NCI-H146 treated with DMSO at 0.1 percent for 48 hours (cell line): ENCODE data around the gene MRPL38.
"Not testable (repeated sequence)": the region's sequence is repeated elsewhere in the genome, so short reads cannot be mapped to it uniquely, and the experiment has no call there.

Experiments
- DNase-seq: peaks from one replicate; lab custom pipeline; 2025; ENCODE audit not compliant: unreplicated experiment; lab: John Stamatoyannopoulos, UW

MRPL38 gene

DNA sequence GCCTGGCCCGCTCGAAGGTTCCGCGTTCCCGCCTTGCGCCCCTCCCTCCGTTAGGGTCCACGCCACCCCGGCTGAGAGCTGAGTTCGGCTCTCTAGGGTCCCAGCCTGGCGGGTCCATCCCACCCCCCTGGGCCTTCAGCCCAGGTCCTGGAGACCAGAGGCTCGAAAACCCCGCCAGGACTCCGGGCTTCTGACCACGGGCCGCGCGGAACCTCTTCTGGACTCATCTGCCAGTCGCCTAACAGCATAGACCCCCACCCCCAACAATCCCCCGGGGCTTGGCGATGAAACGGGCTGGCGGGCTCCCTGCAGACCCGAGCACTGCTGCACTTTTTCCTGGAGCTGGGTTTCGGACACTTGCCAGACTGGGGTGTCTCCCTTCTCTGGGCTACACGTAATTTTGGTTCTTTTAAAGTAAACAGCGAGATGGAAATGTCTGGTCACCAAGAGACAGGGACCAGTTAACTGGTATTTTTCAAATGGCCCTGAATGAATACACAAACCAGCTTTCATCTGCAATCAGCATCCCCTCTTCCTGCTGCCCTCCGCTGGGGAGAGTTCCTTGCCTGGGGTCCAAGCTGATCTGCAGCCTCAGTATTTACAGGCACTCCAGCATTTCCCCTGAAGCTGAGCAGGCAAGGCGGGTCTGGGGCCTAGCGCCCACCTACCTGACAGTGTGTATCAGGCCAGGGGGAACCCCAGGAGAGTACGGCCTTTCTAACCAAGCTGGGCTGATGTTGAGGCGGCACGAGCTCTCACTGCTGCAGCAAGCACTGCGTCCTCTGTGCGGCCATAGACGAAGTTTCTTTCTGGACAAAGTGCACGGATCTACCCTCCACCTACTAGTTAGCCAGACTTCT, 7.3 kb downstream of the MRPL38 start:
- DNase-seq = no peak

DNA sequence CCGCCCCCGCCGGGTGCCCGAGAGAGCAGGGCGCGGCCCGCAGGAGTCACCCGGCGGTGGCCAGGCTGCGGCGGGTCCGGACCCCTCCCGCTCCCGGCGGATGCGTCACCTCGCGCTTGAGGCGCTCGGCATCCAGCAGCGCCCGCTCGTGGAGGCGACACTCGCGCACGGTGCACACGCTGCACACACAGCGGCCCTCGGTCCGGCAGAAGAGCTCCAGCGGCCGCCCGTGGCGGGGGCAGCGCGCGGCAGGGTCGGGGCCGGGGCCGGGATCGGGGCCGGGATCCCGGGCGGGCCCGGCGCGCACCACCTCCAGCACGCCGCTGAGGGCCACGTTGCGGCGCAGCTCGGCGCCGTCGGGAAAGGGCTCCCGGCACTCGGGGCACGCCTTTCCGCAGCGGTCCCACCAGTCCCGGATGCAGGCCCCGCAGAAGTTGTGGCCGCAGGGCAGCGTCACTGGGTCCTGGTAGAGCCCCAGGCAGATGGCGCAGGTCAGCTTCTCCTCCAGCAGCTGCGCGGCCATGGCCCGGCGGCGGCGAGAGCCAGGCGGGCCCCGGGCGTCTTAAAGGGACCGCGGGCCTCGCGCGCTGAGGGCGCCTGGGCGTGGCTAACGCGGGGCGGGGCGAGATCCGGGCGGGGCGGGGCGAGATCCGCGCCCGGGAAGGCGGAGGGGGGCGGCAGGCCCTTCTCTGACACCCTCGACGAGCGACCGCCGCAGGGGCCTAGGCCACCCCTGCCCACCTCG, 8.1 kb downstream of the MRPL38 start, which contains the start of gene TRIM65:
TSS of gene TRIM65 (minus strand) at position 537 of the 745 bp plus-strand sequence. CDS start at position 523, 14 bp downstream.
- DNase-seq = peak; percentile 46

DNA sequence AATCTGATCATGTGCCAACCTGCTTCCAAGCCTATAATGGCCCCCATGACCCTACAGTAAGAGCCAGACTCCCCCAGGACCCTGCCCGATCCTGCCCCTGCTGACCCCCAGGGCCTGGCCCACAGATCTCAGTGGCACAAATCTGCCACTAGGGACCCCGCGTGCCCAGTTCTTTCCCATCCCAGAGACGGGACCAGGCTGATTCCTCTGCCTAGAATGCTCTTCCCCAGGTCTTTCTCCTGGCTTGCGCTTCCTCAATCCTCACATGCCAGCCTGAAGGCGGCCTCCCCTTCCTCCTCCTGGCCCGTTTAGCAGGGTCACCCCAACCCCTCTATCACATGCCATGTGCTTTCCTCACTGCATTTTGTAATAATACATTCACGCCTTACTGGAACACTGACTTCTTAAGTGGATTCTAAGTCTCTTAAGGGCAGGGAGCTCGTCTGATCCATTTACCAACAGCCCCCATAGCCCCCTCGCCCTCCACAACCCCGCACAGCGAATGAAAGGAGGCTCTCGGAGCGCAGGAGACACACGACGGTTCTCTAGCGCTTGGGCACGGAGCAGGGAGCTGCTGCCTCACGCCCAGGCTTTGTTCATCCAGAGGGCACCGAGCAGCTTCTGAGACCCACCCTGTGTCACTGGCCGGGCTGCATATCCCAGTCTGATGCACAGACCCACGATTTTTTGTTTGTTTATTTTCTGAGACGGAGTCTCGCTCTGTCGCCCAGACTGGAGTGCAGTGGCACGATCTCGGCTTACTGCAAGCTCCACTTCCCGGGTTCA, 9.1 kb downstream of the MRPL38 start:
- DNase-seq = no peak

DNA sequence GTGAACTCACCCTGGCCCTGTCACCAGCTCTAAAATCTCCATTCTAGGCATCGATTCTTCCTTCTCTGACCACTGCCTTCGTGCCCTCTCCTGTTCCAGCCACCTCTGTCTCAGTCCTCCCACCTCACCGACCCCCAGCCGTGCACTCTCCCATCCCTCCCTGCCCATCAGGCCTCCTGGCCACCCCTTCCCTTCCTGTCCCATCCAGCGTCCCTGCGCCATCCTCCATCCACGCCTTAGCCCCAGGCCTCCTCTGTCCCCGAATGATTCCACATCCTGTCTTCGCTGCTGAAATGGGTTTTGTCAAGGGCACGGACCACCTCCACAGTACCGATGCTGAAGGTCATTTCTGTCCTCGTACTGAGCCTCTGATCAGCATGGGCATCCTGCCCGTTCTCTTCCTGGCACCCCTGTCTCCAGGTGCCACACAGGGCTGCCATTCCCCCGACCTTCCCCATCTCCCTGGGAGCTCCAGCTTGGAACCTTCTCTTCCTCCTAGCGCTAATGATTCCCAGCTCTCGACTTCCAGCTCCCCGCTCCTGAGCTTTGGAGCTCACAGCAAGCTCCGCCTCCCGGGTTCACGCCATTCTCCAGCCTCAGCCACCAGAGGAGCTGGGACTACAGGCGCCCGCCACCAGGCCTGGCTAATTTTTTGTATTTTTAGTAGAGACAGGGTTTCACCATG, 10.5 kb downstream of the MRPL38 start:
- DNase-seq = no peak

DNA sequence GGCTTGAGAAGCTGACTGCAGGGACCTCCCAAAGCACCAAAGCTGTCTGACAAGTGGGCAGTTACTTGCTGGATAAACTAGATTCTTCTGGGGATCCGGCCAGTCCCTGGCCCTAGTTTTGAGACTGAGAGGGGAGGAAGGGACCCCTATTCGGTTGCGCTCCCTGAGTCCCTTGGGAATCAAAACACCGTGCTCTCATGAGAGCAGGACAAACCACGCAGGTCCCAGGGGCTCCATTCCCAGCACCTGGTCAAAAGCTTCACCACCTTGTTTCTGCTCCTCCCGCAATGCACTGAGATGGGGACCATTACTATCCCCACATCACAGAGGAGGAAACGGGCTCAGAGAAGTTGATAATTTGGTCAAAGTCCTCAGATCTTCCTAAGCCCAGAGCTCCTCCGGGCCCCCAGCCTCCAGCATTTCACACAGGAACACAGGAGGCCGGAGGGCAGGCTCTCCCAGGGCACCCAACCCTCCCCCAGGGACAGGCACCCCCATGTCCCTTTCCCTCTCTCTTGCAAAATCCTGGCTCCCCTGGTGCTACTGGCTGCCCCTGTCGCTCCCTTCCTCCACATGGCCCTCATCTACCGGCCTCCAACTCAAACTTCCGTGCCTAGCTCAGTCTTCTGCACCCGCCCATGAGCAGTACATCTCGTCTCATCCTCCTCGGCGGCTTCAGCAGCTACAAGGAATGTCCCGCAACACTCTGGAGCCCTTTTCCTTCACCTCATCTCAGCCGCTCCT, 11.2 kb downstream of the MRPL38 start:
- no peak for DNase-seq

DNA sequence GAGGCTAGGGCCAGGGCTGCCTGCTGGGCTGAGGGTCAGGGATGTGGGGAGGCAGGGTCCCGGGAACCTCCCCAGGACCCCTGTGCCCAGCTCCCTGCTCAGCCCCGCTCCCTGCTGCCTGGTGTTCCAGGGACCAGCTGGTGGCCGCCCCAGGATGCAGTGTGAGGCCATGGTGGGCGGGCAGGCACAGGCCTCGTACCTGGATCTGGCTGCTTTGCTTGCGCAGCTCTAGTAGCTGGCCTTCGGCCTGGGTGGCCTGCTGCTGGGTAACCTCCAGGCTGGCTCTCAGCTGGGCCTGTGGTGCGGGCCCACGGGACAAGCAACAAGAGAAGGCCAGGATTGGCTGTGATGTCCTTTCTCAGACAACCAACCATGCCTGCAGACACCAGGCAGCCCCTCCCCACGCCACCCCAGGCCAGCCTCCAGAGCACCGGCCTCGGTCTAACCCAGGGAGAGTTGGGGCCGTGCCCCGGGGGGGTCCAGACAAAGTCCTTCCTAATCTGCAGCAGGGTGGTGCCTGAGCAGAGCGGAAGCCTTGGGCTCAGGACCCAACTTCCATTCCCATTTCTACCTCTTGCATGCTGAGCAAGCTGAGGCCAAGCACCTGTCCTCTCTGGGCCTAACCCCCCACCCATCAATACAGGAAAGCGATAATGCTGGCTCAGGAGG, 12.0 kb downstream of the MRPL38 start:
- DNase-seq = no peak

DNA sequence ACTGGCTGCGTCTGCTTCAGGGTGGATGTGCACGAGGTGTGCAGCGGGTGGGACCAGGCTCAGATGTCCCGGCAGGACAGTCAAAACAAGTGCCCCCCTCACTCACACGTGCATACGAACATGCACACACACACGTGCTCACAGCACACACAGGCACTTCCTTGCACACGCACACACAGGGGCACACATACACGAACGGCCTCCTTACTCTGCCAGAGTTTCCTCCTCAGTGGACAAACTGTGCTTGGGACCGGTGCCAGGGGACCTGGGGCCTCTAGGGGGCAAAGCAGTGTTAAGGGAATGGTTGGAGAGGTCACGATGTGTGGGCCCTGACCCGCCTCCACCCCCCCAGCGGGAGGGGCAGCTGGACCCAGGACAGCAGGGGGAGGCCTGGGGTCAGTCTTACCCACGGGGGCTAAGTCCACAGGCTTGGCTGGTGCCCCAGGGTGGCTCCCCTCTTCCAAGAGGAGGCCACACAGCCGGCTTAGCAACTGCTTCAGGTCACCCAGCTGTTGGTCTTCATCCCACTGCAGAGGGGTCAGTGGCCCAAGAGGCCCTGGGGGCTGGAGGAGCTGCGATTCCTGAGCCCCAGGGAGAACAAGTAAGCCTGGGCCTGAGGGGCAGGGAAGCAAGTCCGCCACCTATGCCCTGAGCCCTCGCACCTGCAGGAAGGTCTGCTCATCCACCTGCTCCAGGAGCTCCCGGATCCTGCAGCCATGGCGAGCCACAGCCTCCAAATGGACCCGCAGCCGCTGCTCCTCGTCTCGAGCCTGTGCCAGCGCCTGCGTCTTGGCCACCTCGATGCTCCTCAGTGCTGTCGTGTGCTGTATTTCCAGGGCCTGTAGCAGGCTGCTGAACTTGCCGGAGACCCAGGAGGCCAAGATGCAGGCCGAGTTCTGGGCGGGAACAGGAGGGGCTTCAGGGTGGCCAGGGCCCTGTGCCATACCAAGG, 12.8 kb downstream of the MRPL38 start:
- no peak for DNase-seq

DNA sequence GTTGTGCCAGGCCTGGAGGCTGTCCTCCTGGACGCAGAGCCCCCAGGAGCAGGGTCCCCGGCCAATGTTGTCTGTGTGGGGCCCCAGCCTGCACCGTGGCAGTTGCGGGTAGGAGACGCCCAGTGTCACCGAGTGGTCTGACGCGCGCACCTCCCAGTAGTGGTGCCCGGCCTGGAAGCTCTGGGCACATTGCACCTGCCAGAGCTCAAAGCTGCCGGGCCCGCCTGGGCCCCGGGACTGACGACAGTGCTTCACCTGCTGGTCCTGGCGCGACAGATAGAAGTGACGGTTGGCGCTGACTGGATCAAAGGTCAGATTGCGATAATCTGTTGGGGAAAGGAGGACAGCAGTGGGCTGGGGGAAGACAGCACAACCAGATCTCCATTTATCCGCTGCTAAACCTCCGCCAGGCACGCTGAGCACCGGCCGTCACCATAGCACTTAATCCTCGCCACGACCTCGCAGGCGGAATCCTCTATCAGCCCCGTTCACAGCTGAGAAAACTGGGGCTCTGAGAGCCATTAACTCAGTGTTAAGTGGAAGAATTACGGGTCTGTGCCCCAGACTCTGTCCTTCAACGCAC, 13.6 kb downstream of the MRPL38 start:
- DNase-seq = no peak

DNA sequence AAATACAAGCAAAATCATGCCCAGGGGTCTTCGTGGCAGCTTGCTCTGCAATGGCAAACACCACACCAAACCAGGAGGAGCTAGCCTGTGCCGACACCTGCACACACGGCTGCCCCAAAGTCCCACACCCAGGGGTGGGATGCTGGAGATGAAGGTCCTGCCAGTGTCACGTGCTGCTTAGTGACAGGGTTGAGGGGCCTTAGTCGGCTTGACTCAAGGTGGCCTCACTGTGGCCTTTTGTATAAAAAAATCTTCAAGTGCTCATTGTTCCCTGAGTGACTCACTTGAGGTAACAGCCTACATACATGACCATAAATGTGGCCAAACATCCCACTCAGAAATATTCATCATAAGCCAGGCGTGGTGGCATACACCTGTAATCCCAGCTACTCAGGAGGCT, 15.2 kb downstream of the MRPL38 start:
- DNase-seq = no peak

DNA sequence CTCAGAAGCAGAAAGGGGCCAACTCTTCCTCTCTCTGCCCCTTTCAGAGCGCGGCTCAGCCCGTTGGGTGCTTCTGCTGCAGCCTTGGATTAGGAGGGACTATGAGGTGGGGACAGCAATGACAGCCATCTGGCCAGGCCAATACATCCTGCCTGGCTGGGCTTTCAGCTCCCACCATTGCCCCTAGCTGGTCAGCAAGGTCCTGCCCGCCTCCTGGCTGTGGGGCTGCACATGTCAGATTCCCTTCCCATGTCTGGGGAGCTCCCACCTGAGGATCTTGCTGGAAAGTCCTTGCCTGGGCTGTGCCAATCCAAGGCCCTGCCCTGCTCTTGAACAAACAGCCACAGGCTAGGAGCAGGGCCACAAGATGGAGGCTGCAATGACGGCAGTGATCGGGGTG, 16.2 kb downstream of the MRPL38 start:
- no peak for DNase-seq

DNA sequence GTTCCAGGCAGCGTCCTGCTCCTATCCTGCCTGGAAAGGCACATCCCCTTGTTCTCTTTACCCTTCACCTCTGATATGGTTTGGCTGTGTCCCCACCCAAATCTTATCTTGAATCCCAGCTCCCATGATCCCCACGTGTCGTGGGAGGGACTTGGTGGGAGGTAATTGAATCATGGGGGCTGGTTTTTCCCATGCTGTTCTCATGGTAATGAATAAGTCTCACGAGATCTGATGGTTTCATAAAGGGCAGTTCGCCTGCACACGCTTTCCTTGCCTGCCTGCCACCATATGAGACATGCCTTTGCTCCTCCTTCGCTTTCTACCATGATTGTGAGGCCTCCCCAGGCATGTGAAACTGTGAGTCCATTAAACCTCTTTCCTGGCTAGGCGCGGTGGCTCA, 18.8 kb downstream of the MRPL38 start:
- not testable (repeated sequence) for DNase-seq

DNA sequence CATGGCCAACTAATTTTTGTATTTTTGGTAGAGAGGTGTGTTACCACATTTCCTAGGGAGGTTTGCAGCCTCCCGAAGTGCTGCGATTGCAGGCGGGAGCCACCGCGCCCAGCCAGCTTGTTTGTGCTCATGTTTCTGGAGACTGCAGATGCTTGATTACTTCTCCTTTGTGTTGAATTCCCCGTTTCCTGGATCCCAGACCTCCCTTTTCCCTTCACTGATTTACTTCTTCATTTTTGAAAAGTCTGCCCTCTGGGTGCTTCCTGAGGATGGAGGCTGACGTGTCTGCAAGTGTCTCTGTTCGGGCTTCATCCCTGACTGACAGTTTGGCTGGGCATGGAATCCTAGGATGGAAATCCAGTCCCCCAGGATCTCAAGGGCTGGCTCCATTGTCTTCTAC, 19.3 kb downstream of the MRPL38 start:
- no peak for DNase-seq

DNA sequence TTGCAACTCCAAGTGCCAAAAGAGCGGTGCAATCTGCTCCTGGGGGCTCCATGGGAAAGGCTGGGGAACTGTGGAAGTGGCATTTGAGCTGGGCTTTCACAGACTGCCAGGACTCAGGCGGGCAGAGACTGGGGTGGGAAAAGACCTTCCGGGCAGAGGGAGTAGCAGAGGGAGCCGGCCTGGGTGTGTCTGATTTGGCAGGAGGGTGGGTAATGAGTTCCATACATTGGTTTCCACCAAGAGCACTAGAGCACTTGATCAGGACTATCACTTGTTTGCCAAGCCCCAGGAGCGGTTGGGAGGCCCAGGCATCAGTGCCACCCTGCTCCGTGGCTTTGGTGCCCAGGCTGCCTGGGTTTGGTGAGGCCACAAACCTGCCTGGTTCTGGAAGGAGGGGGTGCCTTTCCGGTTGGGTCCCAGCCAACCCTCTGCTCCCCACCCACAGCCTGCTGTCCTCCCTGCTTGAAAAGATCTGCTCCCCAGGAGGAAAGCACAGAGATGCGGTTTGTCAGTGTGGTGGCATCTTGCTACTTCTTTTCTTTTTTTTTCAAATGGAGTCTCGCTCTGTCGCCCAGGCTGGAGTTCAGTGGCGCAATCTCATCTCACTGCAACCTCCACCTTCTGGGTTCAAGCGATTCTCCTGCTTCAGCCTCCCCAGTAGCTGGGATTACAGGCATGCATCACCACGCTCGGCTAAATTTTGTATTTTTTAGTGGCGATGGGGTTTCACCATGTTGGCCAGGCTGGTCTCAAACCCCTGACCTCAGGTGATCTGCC, 22.8 kb downstream of the MRPL38 start:
- DNase-seq = no peak

DNA sequence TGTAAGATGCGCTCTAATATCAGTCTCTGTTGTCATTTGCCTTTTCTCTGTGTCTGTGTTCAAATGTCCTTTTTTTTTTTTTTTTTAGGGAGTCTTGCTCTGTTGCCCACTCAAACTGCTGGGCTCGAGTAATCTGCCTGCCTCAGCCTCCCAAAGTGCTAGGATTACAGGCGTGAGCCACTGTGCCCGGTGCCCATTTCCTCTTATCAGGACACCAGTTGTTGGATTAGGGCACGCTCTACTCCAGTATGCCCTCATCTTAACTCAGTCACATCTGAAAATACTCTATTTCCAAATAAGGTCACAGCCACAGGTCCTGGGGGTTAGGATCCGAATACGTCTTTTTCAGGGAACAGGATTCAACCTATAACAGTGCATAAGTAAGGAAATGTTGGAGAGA, 24.4 kb downstream of the MRPL38 start:
- DNase-seq = no peak

DNA sequence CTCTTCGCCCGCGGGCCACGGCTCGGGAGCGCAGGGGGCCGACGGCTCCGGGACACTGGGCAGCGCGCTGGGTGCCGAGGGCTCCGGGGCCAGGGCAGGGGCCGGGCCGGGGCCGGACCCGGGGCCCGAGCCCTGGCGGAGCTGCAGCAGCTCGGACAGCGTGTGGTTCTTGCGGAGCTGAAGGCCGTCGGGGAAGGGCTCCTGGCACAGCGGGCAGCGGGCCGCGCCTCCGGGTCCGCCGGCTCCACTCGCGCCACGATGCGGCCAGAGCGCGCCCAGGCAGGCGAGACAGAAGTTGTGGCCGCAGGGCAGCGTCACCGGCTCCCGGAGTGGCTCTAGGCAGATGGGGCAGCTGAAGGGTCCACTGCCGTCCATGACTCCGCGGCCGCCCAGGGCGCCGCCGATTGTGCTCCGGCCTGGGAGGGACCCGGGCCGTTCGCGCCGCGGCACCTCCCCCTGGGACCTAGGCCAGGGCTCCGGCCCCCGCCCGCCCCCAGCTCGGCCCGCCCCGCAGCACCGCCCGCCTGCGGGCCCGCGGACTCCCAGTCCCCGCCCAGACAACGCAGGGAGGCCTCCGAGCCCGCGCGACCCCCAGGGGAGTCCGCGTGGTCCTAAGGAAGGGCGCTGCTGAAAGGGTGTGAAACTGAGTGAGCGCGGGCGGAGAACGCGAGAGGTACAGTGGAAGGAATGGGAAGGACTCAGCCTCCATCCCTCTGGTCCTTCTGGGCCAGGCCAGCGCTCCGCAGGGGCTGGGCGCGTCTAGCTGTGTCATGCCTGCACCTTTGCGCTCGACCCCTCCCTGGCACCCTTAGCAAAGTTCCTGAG, 26.3 kb downstream of the MRPL38 start, which contains the start of gene TRIM47:
TSS of gene TRIM47 (minus strand) at position 408 of the 825 bp plus-strand sequence. CDS start at position 375, 33 bp downstream.
- DNase-seq = peak; percentile 4

DNA sequence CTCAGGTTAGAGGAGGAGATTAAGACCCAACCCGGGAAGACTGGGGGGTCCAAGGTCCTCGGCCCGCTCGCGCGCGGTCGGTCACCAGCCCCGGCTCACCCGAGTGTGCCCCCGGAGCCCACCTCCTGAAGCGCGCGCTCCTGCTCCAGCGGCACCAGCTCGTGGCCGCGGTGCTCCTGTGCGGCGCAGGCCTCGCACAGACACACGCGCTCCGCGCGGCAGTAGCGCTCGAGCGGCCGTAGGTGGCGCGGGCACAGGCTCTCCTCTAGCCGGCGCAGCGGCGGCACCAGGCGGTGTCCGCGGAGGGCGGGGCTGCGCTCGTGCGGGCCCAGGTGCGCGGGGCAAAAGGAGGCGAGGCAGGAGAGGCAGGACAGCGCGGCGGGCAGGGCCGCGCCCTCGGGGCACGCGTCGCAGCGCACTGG, 26.9 kb downstream of the MRPL38 start:
- peak; percentile 37 for DNase-seq
